Measurements from ENCODE around the gene PRUNE1.

DNA sequence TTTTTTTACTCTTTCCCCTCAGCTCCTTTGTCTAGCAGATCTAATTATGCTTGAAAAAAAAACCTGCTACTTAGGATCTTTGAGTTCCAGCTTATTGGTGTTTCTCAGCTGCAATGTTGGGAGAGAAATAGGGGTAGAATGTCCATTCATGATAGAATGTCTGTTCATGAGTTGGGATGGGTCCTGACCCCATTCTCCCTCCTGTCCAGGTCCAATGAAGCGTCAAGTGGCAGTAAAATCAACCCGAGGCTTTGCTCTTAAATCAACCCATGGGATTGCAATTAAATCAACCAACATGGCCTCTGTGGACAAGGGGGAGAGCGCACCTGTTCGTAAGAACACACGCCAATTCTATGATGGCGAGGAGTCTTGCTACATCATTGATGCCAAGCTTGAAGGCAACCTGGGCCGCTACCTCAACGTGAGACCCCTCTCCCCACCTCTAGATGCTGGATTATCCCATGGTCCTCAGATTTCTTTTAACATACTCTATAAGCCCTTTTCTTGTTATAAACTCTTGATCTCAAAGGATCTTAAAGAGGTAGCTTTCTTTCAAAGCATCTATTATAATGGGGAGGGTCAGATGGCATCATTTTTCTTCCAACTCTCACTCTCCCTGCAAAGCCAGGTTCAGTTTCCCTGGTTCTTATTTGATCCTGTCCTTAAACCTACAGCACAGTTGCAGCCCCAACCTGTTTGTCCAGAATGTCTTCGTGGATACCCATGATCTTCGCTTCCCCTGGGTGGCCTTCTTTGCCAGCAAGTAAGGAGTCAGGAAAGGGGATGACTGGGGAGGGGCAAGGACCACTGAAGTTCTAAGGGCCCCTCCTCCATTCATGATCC lies 44.7 kb upstream of the PRUNE1 start:
- TF ChIP-seq, protein P1, sequence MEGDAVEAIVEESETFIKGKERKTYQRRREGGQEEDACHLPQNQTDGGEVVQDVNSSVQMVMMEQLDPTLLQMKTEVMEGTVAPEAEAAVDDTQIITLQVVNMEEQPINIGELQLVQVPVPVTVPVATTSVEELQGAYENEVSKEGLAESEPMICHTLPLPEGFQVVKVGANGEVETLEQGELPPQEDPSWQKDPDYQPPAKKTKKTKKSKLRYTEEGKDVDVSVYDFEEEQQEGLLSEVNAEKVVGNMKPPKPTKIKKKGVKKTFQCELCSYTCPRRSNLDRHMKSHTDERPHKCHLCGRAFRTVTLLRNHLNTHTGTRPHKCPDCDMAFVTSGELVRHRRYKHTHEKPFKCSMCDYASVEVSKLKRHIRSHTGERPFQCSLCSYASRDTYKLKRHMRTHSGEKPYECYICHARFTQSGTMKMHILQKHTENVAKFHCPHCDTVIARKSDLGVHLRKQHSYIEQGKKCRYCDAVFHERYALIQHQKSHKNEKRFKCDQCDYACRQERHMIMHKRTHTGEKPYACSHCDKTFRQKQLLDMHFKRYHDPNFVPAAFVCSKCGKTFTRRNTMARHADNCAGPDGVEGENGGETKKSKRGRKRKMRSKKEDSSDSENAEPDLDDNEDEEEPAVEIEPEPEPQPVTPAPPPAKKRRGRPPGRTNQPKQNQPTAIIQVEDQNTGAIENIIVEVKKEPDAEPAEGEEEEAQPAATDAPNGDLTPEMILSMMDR (IDR thresholded peaks at IDR 0.05) = no peak
- no peak for TF ChIP-seq POLR2A (IDR thresholded peaks at IDR 0.05)
